Neutrophil (primary cell): ENCODE measurements around the gene PROM1.

Source experiments
- H3K27ac ChIP-seq: fragments of 200-600 bp; sonication (generic); 2 replicates; pipeline ENCODE4 v1.5.1; 2016; ENCODE audit warnings: mild to moderate bottlenecking, moderate library complexity
- H3K27me3 ChIP-seq: fragments of 200-600 bp; sonication (generic); 2 replicates; pipeline ENCODE4 v1.6.0; 2016; ENCODE audit warnings: mild to moderate bottlenecking
- H3K36me3 ChIP-seq: fragments of 200-600 bp; sonication (generic); 2 replicates; pipeline ENCODE4 v1.5.1; 2017
- H3K4me1 ChIP-seq, 2 experiments: fragments of 200-600 bp in 1 of 2; sonication (generic) in 1 of 2; 1 replicate in 1 of 2; 2 replicates in 1 of 2; pipeline versions ENCODE4 v1.5.1 to v1.6.1; 2013 to 2016; ENCODE audit warnings: low read depth in 1 of 2, low read length in 1 of 2, mild to moderate bottlenecking in 1 of 2, moderate library complexity in 1 of 2; ENCODE audit not compliant: control insufficient read depth in 1 of 2, insufficient read depth in 1 of 2
- H3K4me3 ChIP-seq, 2 experiments: fragments of 200-600 bp in 1 of 2; sonication (generic) in 1 of 2; 1 replicate in 1 of 2; 2 replicates in 1 of 2; pipeline ENCODE4 v1.5.1; 2013 to 2016; ENCODE audit warnings: low read depth in 1 of 2, low read length in 1 of 2, mild to moderate bottlenecking in 1 of 2, moderate library complexity in 1 of 2
- H3K9me3 ChIP-seq: fragments of 200-600 bp; sonication (generic); 2 replicates; pipeline ENCODE4 v1.5.1; 2016
- CTCF ChIP-seq: fragments of 200-600 bp; sonication (generic); IDR thresholded peaks from 2 replicates; pipeline ENCODE4 v1.5.1; 2016; ENCODE audit warnings: antibody characterized with exemption

PROM1 gene

GRCh38 chr4:16082426-16083240 lies 1.2 kb downstream of the PROM1 start:
- no peak for TF ChIP-seq CTCF
- no peaks in the 10 kb centered on the region for H3K36me3 ChIP-seq
- H3K9me3 ChIP-seq = no peaks in the 10 kb centered on the region
- H3K4me3 ChIP-seq = peak overlapping the region; percentile 53 to 63
- peaks cover 22 to 29% of the 10 kb centered on the region in 2 experiments for H3K4me1 ChIP-seq
- H3K27ac ChIP-seq = no peak overlapping the region
- H3K27me3 ChIP-seq = peaks cover 50% of the 10 kb centered on the region

GRCh38 chr4:16082041-16082425 lies 1.8 kb downstream of the PROM1 start:
- Histone ChIP-seq H3K27me3 (peaks cover 50% of the 10 kb centered on the region), H3K36me3 (no peaks in the 10 kb centered on the region), H3K4me3 (peak overlapping the region; percentile 53 to 63), H3K9me3 (no peaks in the 10 kb centered on the region), H3K27ac (no peak overlapping the region), H3K4me1 (peaks cover 22 to 29% of the 10 kb centered on the region in 2 experiments)
- no peak for TF ChIP-seq CTCF

GRCh38 chr4:16079046-16079445 lies 4.8 kb downstream of the PROM1 start:
- Histone ChIP-seq H3K9me3 (no peaks in the 10 kb centered on the region), H3K4me3 (no peak overlapping the region), H3K27me3 (peaks cover 23% of the 10 kb centered on the region), H3K36me3 (no peaks in the 10 kb centered on the region), H3K4me1 (peaks cover 22 to 26% of the 10 kb centered on the region in 2 experiments), H3K27ac (no peak overlapping the region)
- TF ChIP-seq CTCF = no peak

GRCh38 chr4:16078195-16078760 lies 5.5 kb downstream of the PROM1 start:
- TF ChIP-seq CTCF = no peak
- H3K4me3 ChIP-seq = no peak overlapping the region
- peaks cover 15% of the 10 kb centered on the region for H3K27me3 ChIP-seq
- H3K9me3 ChIP-seq = no peaks in the 10 kb centered on the region
- H3K27ac ChIP-seq = no peak overlapping the region
- no peaks in the 10 kb centered on the region for H3K36me3 ChIP-seq
- peaks cover 17 to 18% of the 10 kb centered on the region in 2 experiments for H3K4me1 ChIP-seq

- no peaks in the 10 kb centered on the region for H3K36me3 ChIP-seq
- H3K9me3 ChIP-seq = no peaks in the 10 kb centered on the region
- no peak overlapping the region for H3K4me3 ChIP-seq
Measured at GRCh38 chr4:16077786-16078185, 6.0 kb downstream of the PROM1 start.

More at GRCh38 chr4:16077786-16078185, 6.0 kb downstream of the PROM1 start:
- Histone ChIP-seq H3K4me1 (peaks cover 12 to 14% of the 10 kb centered on the region in 2 experiments), H3K27ac (no peak overlapping the region), H3K27me3 (peaks cover 10% of the 10 kb centered on the region)
- TF ChIP-seq CTCF = no peak
